HepG2 (cell line): ENCODE data around the gene POLR2H.

ENCODE experiments used
- CTCF ChIP-seq: sonication (generic); formaldehyde crosslinking; IDR thresholded peaks from 2 replicates; pipeline ENCODE4 v1.5.0; 2020; ENCODE audit warnings: mild to moderate bottlenecking, missing genetic modification reagents, moderate library complexity
- DPF2 ChIP-seq: sonication (generic); formaldehyde crosslinking; IDR thresholded peaks from 2 replicates; pipeline ENCODE4 v1.4.0; 2020; ENCODE audit warnings: mild to moderate bottlenecking, low read depth, missing genetic modification reagents, borderline replicate concordance
- HNRNPLL ChIP-seq: fragments of 200-400 bp; formaldehyde crosslinking; IDR thresholded peaks from 2 replicates; pipeline ENCODE4 v1.6.1; 2017; ENCODE audit warnings: mild to moderate bottlenecking, low read depth, low read length; ENCODE audit not compliant: poor library complexity, severe bottlenecking
- JDP2 ChIP-seq: sonication (generic); formaldehyde crosslinking; IDR thresholded peaks from 2 replicates; pipeline ENCODE4 v1.8.1; 2022; ENCODE audit warnings: missing genetic modification reagents, borderline replicate concordance
- NFYB ChIP-seq: sonication (generic); formaldehyde crosslinking; IDR thresholded peaks from 2 replicates; pipeline ENCODE4 v1.4.0; 2020; ENCODE audit warnings: missing genetic modification reagents
- ZBTB21 ChIP-seq: sonication (generic); formaldehyde crosslinking; IDR thresholded peaks from 2 replicates; pipeline ENCODE4 v1.4.0; 2020; ENCODE audit warnings: missing genetic modification reagents
- ZFX ChIP-seq: sonication (generic); formaldehyde crosslinking; IDR thresholded peaks from 2 replicates; pipeline ENCODE4 v1.4.0; 2020; ENCODE audit warnings: mild to moderate bottlenecking, low read depth, missing genetic modification reagents, moderate library complexity

DNA sequence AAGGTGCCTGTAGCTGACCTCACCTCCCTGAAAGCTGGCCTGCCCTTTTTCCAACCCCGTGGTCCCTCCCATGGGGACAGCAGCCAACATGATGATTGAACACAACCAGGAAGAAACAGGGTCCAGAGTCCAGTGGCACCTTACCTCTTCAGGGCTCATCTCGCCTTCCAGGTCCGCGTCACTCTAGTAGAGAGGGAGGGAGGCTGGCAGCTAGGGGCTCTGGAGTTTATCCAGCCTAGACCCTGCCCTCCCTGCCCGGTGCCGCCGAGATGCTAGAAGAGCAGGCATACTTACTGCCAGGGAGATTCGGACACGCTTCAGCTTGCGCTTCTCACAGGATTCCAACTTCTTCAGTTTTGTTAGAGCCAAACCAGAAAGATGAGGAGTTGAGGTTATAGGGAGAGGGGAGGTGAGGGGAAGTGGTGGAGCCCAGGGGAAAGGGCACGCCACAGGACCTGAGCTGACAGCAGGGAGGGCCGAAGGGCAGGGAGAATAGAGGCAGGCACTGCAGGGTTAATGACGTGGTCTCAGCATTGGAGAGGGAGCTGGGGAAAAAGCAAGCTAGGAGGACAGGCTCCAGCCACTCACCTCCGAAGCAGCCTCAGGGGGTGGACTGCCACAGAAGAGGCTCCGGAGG is 9.2 kb upstream of the POLR2H start:
- TF ChIP-seq CTCF (CRISPR knock-in tag) (no peak), JDP2 (CRISPR knock-in tag) (no peak), NFYB (CRISPR knock-in tag) (no peak), ZBTB21 (no peak), HNRNPLL (no peak), DPF2 (no peak), ZFX (no peak)
